HCT116 (cell line): ENCODE data around the gene TRAF5. TPM values are rescaled to one million over a fixed set of nuclear protein-coding genes. Genes with fewer than 3 reads are reported as not detected.

Source experiments
- ATAC-seq: fragments of 200-7000 bp; cut with Tn5 transposase; 2 replicates; pipeline ENCODE4 v1.9.1; 2020; ENCODE audit warnings: mild to moderate bottlenecking, moderate library complexity
- BruUV-seq: library from RNA; stranded (reverse); fragments of 400-500 nt; replicated peaks from 2 replicates; lab custom pipeline; 2021; lab: Mats Ljungman, UMichigan
- CTCF ChIA-PET: fragments of 300-600 bp; sonication (Branson Sonifier 250); formaldehyde crosslinking; loops from one replicate; lab custom pipeline; 2021; ENCODE audit warnings: antibody characterized with exemption; lab: Charles Lee
- POLR2A ChIA-PET: fragments of 300-600, 350-600 bp; sonication (Branson Sonifier 250); formaldehyde crosslinking; loops from one replicate; lab custom pipeline; 2021; ENCODE audit warnings: antibody characterized with exemption; lab: Charles Lee
- RAD21 ChIA-PET, 2 experiments: fragments of 300-600 bp; sonication (Branson Sonifier 250); formaldehyde crosslinking; loops; one replicate each; lab custom pipeline; 2023; ENCODE audit warnings: low total read pairs in 2 of 2; ENCODE audit not compliant: uncharacterized antibody in 2 of 2, unreplicated experiment in 2 of 2, low non-redundant PET in 1 of 2; lab: Charles Lee
- DNase-seq: peaks from one replicate; pipeline ENCODE4 v3.0.0-alpha.2; 2010; ENCODE audit warnings: low read depth, low spot score
- H2AFZ ChIP-seq: fragments of 200-600 bp; shearing (Covaris generic), sonication (generic); 2 replicates; pipeline ENCODE4 v1.6.1; 2017; ENCODE audit warnings: low read depth, mixed run types, mixed read lengths, antibody characterized with exemption, low read length; ENCODE audit not compliant: poor library complexity, severe bottlenecking
- H3K27ac ChIP-seq: 2 replicates; pipeline ENCODE4 v1.5.1; 2012; ENCODE audit warnings: low read depth, low read length
- H3K27me3 ChIP-seq: fragments of 200-600 bp; sonication (generic); 2 replicates; pipeline ENCODE4 v1.6.1; 2016; ENCODE audit warnings: mixed run types, low read length, mixed read lengths; ENCODE audit not compliant: insufficient read depth
- H3K36me3 ChIP-seq, 2 experiments: fragments of 200-500 bp in 1 of 2; fragments of 200-600 bp in 1 of 2; sonication (Bioruptor generic) in 1 of 2; sonication (generic) in 1 of 2; 2 replicates each; pipeline versions ENCODE4 v1.5.1 to v1.6.1; 2014 to 2016; ENCODE audit warnings: low read length in 2 of 2, inconsistent platforms in 1 of 2, mixed read lengths in 1 of 2, mixed run types in 1 of 2; ENCODE audit not compliant: insufficient read depth in 2 of 2, control insufficient read depth in 1 of 2
- H3K4me1 ChIP-seq, 2 experiments: fragments of 200-600 bp in 1 of 2; sonication (generic) in 1 of 2; 2 replicates each; pipeline versions ENCODE4 v1.5.1 to v1.6.1; 2012 to 2017; ENCODE audit warnings: low read length in 2 of 2, inconsistent platforms in 1 of 2, mild to moderate bottlenecking in 1 of 2, mixed read lengths in 1 of 2, mixed run types in 1 of 2, moderate library complexity in 1 of 2; ENCODE audit not compliant: insufficient read depth in 2 of 2, control insufficient read depth in 1 of 2
- H3K4me2 ChIP-seq: fragments of 200-600 bp; sonication (generic); 2 replicates; pipeline ENCODE4 v1.6.1; 2017; ENCODE audit warnings: mixed run types, low read length, mixed read lengths
- H3K4me3 ChIP-seq, 2 experiments: fragments of 200-600 bp in 1 of 2; sonication (generic) in 1 of 2; replicated peaks in 1 of 2; 2 replicates each; pipeline ENCODE4 v1.5.1; 2011 to 2016; ENCODE audit warnings: low read length in 2 of 2, control low read depth in 1 of 2, low read depth in 1 of 2, mild to moderate bottlenecking in 1 of 2, mixed read lengths in 1 of 2, mixed run types in 1 of 2
- H3K79me2 ChIP-seq: fragments of 200-600 bp; sonication (generic); 2 replicates; pipeline ENCODE4 v1.6.1; 2017; ENCODE audit warnings: mild to moderate bottlenecking, mixed run types, low read length, moderate library complexity, mixed read lengths; ENCODE audit not compliant: insufficient read depth
- H3K9ac ChIP-seq: fragments of 200-600 bp; sonication (generic); 2 replicates; pipeline ENCODE4 v1.6.1; 2016; ENCODE audit warnings: low read length, mixed read lengths
- H3K9me2 ChIP-seq: fragments of 200-600 bp; sonication (generic), shearing (Covaris generic); 2 replicates; pipeline ENCODE4 v1.6.1; 2017; ENCODE audit warnings: mixed run types, mild to moderate bottlenecking, moderate library complexity; ENCODE audit not compliant: insufficient read depth
- H3K9me3 ChIP-seq, 2 experiments: fragments of 200-500 bp in 1 of 2; fragments of 200-600 bp in 1 of 2; sonication (Bioruptor generic) in 1 of 2; sonication (generic) in 1 of 2; 2 replicates each; pipeline ENCODE4 v1.6.1; 2014 to 2017; ENCODE audit warnings: low read length in 2 of 2, mixed read lengths in 2 of 2, inconsistent platforms in 1 of 2, low read depth in 1 of 2, mild to moderate bottlenecking in 1 of 2, mixed run types in 1 of 2, moderate library complexity in 1 of 2; ENCODE audit not compliant: control insufficient read depth in 1 of 2, insufficient read depth in 1 of 2
- H4K20me1 ChIP-seq: fragments of 200-600 bp; sonication (generic), shearing (Covaris generic); 2 replicates; pipeline ENCODE4 v1.6.1; 2017; ENCODE audit warnings: mixed run types, mild to moderate bottlenecking, moderate library complexity; ENCODE audit not compliant: insufficient read depth
- CBX3 ChIP-seq: IDR thresholded peaks from 2 replicates; pipeline ENCODE4 v1.6.1; 2012; ENCODE audit warnings: low read depth
- CEBPB ChIP-seq: IDR thresholded peaks from 2 replicates; pipeline ENCODE4 v1.6.1; 2012; ENCODE audit warnings: low read depth
- CTCF ChIP-seq, 3 experiments: fragments of 200-600 bp in 1 of 3; sonication (generic) in 1 of 3; IDR thresholded peaks in 2 of 3; conservative IDR thresholded peaks in 1 of 3; 2 replicates each; pipeline ENCODE4 v1.5.1; 2012 to 2017; ENCODE audit warnings: low read depth in 2 of 3, low read length in 2 of 3, antibody characterized with exemption in 1 of 3, borderline replicate concordance in 1 of 3, control low read depth in 1 of 3, mild to moderate bottlenecking in 1 of 3, mixed read lengths in 1 of 3, mixed run types in 1 of 3, moderate library complexity in 1 of 3; ENCODE audit not compliant: insufficient read depth in 1 of 3
- EGR1 ChIP-seq: IDR thresholded peaks from 2 replicates; pipeline ENCODE4 v1.6.1; 2012; ENCODE audit warnings: low read depth
- ELF1 ChIP-seq: IDR thresholded peaks from 2 replicates; pipeline ENCODE4 v1.6.1; 2012; ENCODE audit warnings: low read depth, borderline replicate concordance
- EZH2 ChIP-seq: fragments of 200-600 bp; sonication (generic); IDR thresholded peaks from 2 replicates; pipeline ENCODE4 v1.6.1; 2017; ENCODE audit warnings: antibody characterized with exemption, mixed run types
- EZH2phosphoT487 ChIP-seq: fragments of 200-600 bp; IDR thresholded peaks from 2 replicates; pipeline ENCODE4 v1.6.1; 2018; ENCODE audit warnings: antibody characterized with exemption, borderline replicate concordance
- FOSL1 ChIP-seq: IDR thresholded peaks from 2 replicates; pipeline ENCODE4 v1.6.1; 2012; ENCODE audit warnings: low read depth
- POLR2AphosphoS5 ChIP-seq: IDR thresholded peaks from 2 replicates; pipeline ENCODE4 v1.6.1; 2011; ENCODE audit warnings: mild to moderate bottlenecking, low read depth, low read length, moderate library complexity
- RAD21 ChIP-seq: IDR thresholded peaks from 2 replicates; pipeline ENCODE4 v1.6.1; 2012; ENCODE audit warnings: low read depth, mild to moderate bottlenecking
- SIN3A ChIP-seq: IDR thresholded peaks from 2 replicates; pipeline ENCODE4 v1.6.1; 2012; ENCODE audit warnings: low read depth
- SP1 ChIP-seq: IDR thresholded peaks from 2 replicates; pipeline ENCODE4 v1.6.1; 2012; ENCODE audit warnings: low read depth
- TCF7L2 ChIP-seq: IDR thresholded peaks from 2 replicates; pipeline ENCODE4 v1.7.0; 2011; ENCODE audit warnings: borderline replicate concordance, inconsistent platforms; ENCODE audit not compliant: insufficient read depth, insufficient read length; ENCODE audit errors: extremely low read depth
- YY1 ChIP-seq: IDR thresholded peaks from 2 replicates; pipeline ENCODE4 v1.6.1; 2011; ENCODE audit warnings: low read length, low read depth, moderate library complexity, mild to moderate bottlenecking; ENCODE audit not compliant: insufficient replicate concordance; ENCODE audit errors: extremely low read depth
- ZBTB33 ChIP-seq: IDR thresholded peaks from 2 replicates; pipeline ENCODE4 v1.6.1; 2011; ENCODE audit warnings: mild to moderate bottlenecking, low read length, moderate library complexity; ENCODE audit not compliant: insufficient replicate concordance; ENCODE audit errors: extremely low read depth
- ZFX ChIP-seq: fragments of 450-650 bp; IDR thresholded peaks from 2 replicates; pipeline ENCODE4 v1.6.1; 2017
- ZNF274 ChIP-seq: fragments of 200-500 bp; sonication (Bioruptor generic); IDR thresholded peaks from 2 replicates; pipeline ENCODE4 v1.6.1; 2014; ENCODE audit warnings: mild to moderate bottlenecking, low read depth, low read length, inconsistent platforms
- intact Hi-C: fragments of 100-400 bp; cut with micrococcal nuclease; formaldehyde crosslinking; loops from 2 replicates; pipeline ENCODE4 v1.10.0; 2022
- total RNA-seq: library from RNA; stranded (reverse); gene quantifications from one replicate; pipeline ENCODE4 v1.2.1, GENCODE V29; 2021; ENCODE audit not compliant: unreplicated experiment
- TF ChIP-seq, protein P1 (sequence below): IDR thresholded peaks from 2 replicates; pipeline ENCODE4 v1.6.1; 2012; ENCODE audit warnings: low read depth
- TF ChIP-seq, protein P2 (sequence below): IDR thresholded peaks from 2 replicates; pipeline ENCODE4 v1.6.1; 2012
- TF ChIP-seq, protein P3 (sequence below): IDR thresholded peaks from 2 replicates; pipeline ENCODE4 v1.6.1; 2012

Gene TRAF5
- total RNA-seq, 1 experiment from 2014 or later, result 6.5 TPM

GRCh38 chr1:211338224-211338620 is 11.6 kb downstream of the TRAF5 start:
- TF ChIP-seq SIN3A (no peak), EZH2phosphoT487 (no peak), YY1 (no peak), ZFX (no peak), SP1 (no peak), POLR2AphosphoS5 (no peak), CTCF (IDR thresholded peaks at IDR 0.05 in 2 of 3, conservative IDR thresholded peaks at IDR 0.05 in 1 of 3; ENCODE audit: borderline replicate concordance in 1 of 3, insufficient read depth in 1 of 3, low read depth in 2 of 3, low read length in 2 of 3) (no peak), ELF1 (no peak), EGR1 (no peak), RAD21 (no peak), EZH2 (no peak), TCF7L2 (no peak), FOSL1 (no peak), CEBPB (no peak), ZNF274 (no peak), CBX3 (no peak), ZBTB33 (no peak)
- TF ChIP-seq, protein P1, sequence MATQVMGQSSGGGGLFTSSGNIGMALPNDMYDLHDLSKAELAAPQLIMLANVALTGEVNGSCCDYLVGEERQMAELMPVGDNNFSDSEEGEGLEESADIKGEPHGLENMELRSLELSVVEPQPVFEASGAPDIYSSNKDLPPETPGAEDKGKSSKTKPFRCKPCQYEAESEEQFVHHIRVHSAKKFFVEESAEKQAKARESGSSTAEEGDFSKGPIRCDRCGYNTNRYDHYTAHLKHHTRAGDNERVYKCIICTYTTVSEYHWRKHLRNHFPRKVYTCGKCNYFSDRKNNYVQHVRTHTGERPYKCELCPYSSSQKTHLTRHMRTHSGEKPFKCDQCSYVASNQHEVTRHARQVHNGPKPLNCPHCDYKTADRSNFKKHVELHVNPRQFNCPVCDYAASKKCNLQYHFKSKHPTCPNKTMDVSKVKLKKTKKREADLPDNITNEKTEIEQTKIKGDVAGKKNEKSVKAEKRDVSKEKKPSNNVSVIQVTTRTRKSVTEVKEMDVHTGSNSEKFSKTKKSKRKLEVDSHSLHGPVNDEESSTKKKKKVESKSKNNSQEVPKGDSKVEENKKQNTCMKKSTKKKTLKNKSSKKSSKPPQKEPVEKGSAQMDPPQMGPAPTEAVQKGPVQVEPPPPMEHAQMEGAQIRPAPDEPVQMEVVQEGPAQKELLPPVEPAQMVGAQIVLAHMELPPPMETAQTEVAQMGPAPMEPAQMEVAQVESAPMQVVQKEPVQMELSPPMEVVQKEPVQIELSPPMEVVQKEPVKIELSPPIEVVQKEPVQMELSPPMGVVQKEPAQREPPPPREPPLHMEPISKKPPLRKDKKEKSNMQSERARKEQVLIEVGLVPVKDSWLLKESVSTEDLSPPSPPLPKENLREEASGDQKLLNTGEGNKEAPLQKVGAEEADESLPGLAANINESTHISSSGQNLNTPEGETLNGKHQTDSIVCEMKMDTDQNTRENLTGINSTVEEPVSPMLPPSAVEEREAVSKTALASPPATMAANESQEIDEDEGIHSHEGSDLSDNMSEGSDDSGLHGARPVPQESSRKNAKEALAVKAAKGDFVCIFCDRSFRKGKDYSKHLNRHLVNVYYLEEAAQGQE, result no peak
- TF ChIP-seq, protein P2, sequence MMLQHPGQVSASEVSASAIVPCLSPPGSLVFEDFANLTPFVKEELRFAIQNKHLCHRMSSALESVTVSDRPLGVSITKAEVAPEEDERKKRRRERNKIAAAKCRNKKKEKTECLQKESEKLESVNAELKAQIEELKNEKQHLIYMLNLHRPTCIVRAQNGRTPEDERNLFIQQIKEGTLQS, result no peak
- TF ChIP-seq, protein P3, sequence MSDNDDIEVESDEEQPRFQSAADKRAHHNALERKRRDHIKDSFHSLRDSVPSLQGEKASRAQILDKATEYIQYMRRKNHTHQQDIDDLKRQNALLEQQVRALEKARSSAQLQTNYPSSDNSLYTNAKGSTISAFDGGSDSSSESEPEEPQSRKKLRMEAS, result no peak
- Histone ChIP-seq H3K27me3 (no peaks in the 10 kb centered on the region), H3K36me3 (no peaks in the 10 kb centered on the region), H3K9ac (no peak overlapping the region), H3K9me2 (no peaks in the 10 kb centered on the region), H3K4me1 (peaks cover 0 to 13% of the 10 kb centered on the region in 2 experiments; a peak in 1 of 4 replicates), H3K27ac (no peak overlapping the region), H3K4me3 (no peak overlapping the region), H3K4me2 (no peak overlapping the region), H4K20me1 (no peaks in the 10 kb centered on the region), H3K79me2 (peaks cover 3% of the 10 kb centered on the region; the same call in 1 of the 2 replicates), H3K9me3 (no peaks in the 10 kb centered on the region), H2AFZ (no peak overlapping the region)
- ChIA-PET RAD21 (no interaction called here), CTCF (interaction anchor here (1.0 kb wide), 1 partner anchor 15 kb away, joined by 3 read pairs; no protein-coding TSS in a partner anchor), POLR2A (no interaction called here)
- intact Hi-C loops, result no loop called here
- BruUV-seq, result no TSS peak
- ATAC-seq (no peak), DNase-seq (no peak)
